HL-60 (cell line): ENCODE data around the gene NR4A1.

Experiments used
- GABPA ChIP-seq: IDR thresholded peaks from 2 replicates; pipeline ENCODE4 v1.6.1; 2012; ENCODE audit warnings: low read depth
- POLR2AphosphoS5 ChIP-seq: IDR thresholded peaks from 2 replicates; pipeline ENCODE4 v1.6.1; 2012; ENCODE audit warnings: low read depth
- TF ChIP-seq, protein P1 (sequence below): IDR thresholded peaks from one replicate; pipeline ENCODE4 v1.5.1; 2011; ENCODE audit warnings: low read length, control low read depth, inconsistent platforms; ENCODE audit not compliant: insufficient read depth
- TF ChIP-seq, protein P2 (sequence below): IDR thresholded peaks from 2 replicates; pipeline ENCODE4 v1.6.1; 2012; ENCODE audit warnings: low read depth; ENCODE audit not compliant: insufficient replicate concordance

DNA sequence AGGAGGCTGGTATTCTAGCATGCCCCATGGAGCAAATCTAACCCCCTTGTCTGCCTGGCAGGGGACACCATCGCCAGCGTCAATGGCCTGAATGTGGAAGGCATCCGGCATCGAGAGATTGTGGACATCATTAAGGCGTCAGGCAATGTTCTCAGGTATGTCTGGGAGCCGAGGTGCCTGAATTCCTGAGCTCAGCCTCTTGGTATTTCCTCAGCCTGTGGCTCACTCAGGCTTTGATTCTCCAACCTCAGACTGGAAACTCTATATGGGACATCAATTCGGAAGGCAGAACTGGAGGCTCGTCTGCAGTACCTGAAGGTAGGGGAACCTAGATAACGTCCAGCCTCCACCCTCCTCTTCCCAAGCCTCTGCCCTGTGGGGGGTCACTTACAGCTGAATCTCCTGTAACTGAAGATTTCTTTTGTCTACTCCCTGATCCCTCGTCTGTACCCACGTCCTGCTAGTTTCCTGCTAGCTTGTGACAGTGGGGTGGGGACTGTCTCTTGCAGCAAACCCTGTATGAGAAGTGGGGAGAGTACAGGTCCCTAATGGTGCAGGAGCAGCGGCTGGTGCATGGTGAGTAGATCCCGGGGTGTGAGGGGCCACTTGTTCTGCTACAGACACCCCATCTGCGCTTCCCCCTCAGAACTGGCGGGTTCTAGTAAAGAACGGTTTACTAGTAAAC, 37.5 kb upstream of the NR4A1 start:
- TF ChIP-seq, protein P1, sequence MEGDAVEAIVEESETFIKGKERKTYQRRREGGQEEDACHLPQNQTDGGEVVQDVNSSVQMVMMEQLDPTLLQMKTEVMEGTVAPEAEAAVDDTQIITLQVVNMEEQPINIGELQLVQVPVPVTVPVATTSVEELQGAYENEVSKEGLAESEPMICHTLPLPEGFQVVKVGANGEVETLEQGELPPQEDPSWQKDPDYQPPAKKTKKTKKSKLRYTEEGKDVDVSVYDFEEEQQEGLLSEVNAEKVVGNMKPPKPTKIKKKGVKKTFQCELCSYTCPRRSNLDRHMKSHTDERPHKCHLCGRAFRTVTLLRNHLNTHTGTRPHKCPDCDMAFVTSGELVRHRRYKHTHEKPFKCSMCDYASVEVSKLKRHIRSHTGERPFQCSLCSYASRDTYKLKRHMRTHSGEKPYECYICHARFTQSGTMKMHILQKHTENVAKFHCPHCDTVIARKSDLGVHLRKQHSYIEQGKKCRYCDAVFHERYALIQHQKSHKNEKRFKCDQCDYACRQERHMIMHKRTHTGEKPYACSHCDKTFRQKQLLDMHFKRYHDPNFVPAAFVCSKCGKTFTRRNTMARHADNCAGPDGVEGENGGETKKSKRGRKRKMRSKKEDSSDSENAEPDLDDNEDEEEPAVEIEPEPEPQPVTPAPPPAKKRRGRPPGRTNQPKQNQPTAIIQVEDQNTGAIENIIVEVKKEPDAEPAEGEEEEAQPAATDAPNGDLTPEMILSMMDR, result no peak
- TF ChIP-seq, protein P2, sequence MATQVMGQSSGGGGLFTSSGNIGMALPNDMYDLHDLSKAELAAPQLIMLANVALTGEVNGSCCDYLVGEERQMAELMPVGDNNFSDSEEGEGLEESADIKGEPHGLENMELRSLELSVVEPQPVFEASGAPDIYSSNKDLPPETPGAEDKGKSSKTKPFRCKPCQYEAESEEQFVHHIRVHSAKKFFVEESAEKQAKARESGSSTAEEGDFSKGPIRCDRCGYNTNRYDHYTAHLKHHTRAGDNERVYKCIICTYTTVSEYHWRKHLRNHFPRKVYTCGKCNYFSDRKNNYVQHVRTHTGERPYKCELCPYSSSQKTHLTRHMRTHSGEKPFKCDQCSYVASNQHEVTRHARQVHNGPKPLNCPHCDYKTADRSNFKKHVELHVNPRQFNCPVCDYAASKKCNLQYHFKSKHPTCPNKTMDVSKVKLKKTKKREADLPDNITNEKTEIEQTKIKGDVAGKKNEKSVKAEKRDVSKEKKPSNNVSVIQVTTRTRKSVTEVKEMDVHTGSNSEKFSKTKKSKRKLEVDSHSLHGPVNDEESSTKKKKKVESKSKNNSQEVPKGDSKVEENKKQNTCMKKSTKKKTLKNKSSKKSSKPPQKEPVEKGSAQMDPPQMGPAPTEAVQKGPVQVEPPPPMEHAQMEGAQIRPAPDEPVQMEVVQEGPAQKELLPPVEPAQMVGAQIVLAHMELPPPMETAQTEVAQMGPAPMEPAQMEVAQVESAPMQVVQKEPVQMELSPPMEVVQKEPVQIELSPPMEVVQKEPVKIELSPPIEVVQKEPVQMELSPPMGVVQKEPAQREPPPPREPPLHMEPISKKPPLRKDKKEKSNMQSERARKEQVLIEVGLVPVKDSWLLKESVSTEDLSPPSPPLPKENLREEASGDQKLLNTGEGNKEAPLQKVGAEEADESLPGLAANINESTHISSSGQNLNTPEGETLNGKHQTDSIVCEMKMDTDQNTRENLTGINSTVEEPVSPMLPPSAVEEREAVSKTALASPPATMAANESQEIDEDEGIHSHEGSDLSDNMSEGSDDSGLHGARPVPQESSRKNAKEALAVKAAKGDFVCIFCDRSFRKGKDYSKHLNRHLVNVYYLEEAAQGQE, result no peak
- TF ChIP-seq POLR2AphosphoS5 (no peak), GABPA (no peak)
